WTC11 (cell line): ENCODE measurements around the gene MTRF1. TPM values are rescaled to one million over a fixed set of nuclear protein-coding genes. Genes with fewer than 3 reads are reported as not detected.

Experiments used
- AR ChIP-seq: fragments of 250-450 bp; sonication (Bioruptor Pico); IDR thresholded peaks from 2 replicates; pipeline ENCODE4 v1.9.0; 2021; ENCODE audit warnings: mild to moderate bottlenecking
- ATF2 ChIP-seq: sonication (generic); formaldehyde crosslinking; IDR thresholded peaks from 2 replicates; pipeline ENCODE4 v1.8.1; 2022; ENCODE audit warnings: low read depth, missing genetic modification reagents, borderline replicate concordance
- E2F4 ChIP-seq: sonication (generic); formaldehyde crosslinking; IDR thresholded peaks from 2 replicates; pipeline ENCODE4 v1.8.1; 2022; ENCODE audit warnings: low read depth, mild to moderate bottlenecking, moderate library complexity, missing genetic modification reagents, borderline replicate concordance
- EMX1 ChIP-seq: fragments of 250-450 bp; sonication (Bioruptor Pico); IDR thresholded peaks from 2 replicates; pipeline ENCODE4 v1.8.0; 2021; ENCODE audit warnings: mild to moderate bottlenecking
- FOXJ3 ChIP-seq: sonication (generic); formaldehyde crosslinking; IDR thresholded peaks from 2 replicates; pipeline ENCODE4 v1.9.0; 2021; ENCODE audit warnings: missing genetic modification reagents, mild to moderate bottlenecking, borderline replicate concordance
- FOXK1 ChIP-seq: sonication (generic); formaldehyde crosslinking; IDR thresholded peaks from 2 replicates; pipeline ENCODE4 v1.8.0; 2022; ENCODE audit warnings: mild to moderate bottlenecking, moderate library complexity, missing genetic modification reagents
- GABPB1 ChIP-seq: sonication (generic); formaldehyde crosslinking; IDR thresholded peaks from 2 replicates; pipeline ENCODE4 v1.8.1; 2023; ENCODE audit warnings: mild to moderate bottlenecking, missing genetic modification reagents
- GRHL2 ChIP-seq: fragments of 250-450 bp; sonication (Bioruptor Pico); IDR thresholded peaks from 2 replicates; pipeline ENCODE4 v1.8.0; 2022; ENCODE audit warnings: mild to moderate bottlenecking, moderate library complexity; ENCODE audit not compliant: insufficient replicate concordance, severe bottlenecking
- MAX ChIP-seq: sonication (generic); formaldehyde crosslinking; IDR thresholded peaks from 2 replicates; pipeline ENCODE4 v1.8.0; 2022; ENCODE audit warnings: mild to moderate bottlenecking, missing genetic modification reagents
- MXD4 ChIP-seq: fragments of 250-450 bp; sonication (Bioruptor Pico); IDR thresholded peaks from 2 replicates; pipeline ENCODE4 v1.8.0; 2021; ENCODE audit warnings: mild to moderate bottlenecking, moderate library complexity, borderline replicate concordance
- NFE2L1 ChIP-seq: sonication (generic); formaldehyde crosslinking; IDR thresholded peaks from 2 replicates; pipeline ENCODE4 v1.8.1; 2023; ENCODE audit warnings: missing genetic modification reagents
- NFYB ChIP-seq: sonication (generic); formaldehyde crosslinking; conservative IDR thresholded peaks from 2 replicates; pipeline ENCODE4 v1.8.0; 2022; ENCODE audit warnings: low read depth, missing genetic modification reagents
- NR1H2 ChIP-seq: sonication (generic); formaldehyde crosslinking; IDR thresholded peaks from 2 replicates; pipeline ENCODE4 v1.9.0; 2021; ENCODE audit warnings: mild to moderate bottlenecking, moderate library complexity, missing genetic modification reagents
- PRDM15 ChIP-seq: sonication (generic); formaldehyde crosslinking; IDR thresholded peaks from 2 replicates; pipeline ENCODE4 v1.8.0; 2022; ENCODE audit warnings: missing genetic modification reagents
- PREB ChIP-seq: sonication (generic); formaldehyde crosslinking; IDR thresholded peaks from 2 replicates; pipeline ENCODE4 v1.8.1; 2022; ENCODE audit warnings: mild to moderate bottlenecking, missing genetic modification reagents, moderate library complexity, borderline replicate concordance
- PRRX2 ChIP-seq: fragments of 250-450 bp; sonication (Bioruptor Pico); IDR thresholded peaks from 2 replicates; pipeline ENCODE4 v1.8.0; 2021; ENCODE audit warnings: mild to moderate bottlenecking
- TP53 ChIP-seq: sonication (generic); formaldehyde crosslinking; IDR thresholded peaks from 2 replicates; pipeline ENCODE4 v1.8.1; 2023; ENCODE audit warnings: mild to moderate bottlenecking, missing genetic modification reagents
- USF1 ChIP-seq: sonication (generic); formaldehyde crosslinking; IDR thresholded peaks from 2 replicates; pipeline ENCODE4 v1.8.0; 2022; ENCODE audit warnings: mild to moderate bottlenecking, missing genetic modification reagents
- USF2 ChIP-seq: sonication (generic); formaldehyde crosslinking; IDR thresholded peaks from 2 replicates; pipeline ENCODE4 v1.8.1; 2023; ENCODE audit warnings: mild to moderate bottlenecking, missing genetic modification reagents, moderate library complexity
- ZNF138 ChIP-seq: sonication (generic); formaldehyde crosslinking; conservative IDR thresholded peaks from 2 replicates; pipeline ENCODE4 v1.8.1; 2022; ENCODE audit warnings: mild to moderate bottlenecking, moderate library complexity, missing genetic modification reagents
- ZNF396 ChIP-seq: fragments of 250-450 bp; sonication (Bioruptor Pico); IDR thresholded peaks from 2 replicates; pipeline ENCODE4 v1.8.0; 2021; ENCODE audit warnings: mild to moderate bottlenecking, moderate library complexity, borderline replicate concordance
- ZNF425 ChIP-seq: fragments of 250-450 bp; sonication (Bioruptor Pico); conservative IDR thresholded peaks from 2 replicates; pipeline ENCODE4 v1.9.0; 2021; ENCODE audit warnings: mild to moderate bottlenecking
- total RNA-seq: library from RNA; stranded (reverse); gene quantifications from 3 replicates; pipeline ENCODE4 v1.2.3, GENCODE V29; 2021

The MTRF1 gene
- total RNA-seq, 1 experiment from 2014 or later, result 12.9 TPM

GRCh38 chr13:41193919-41194824, 69.2 kb downstream of the MTRF1 start, which contains the start of gene KBTBD7 (continued):
- TF ChIP-seq ZNF425 (CRISPR knock-in tag) (no peak), NR1H2 (0 out of 2 replicates have a peak, but pooled peaks have one; percentile 43), PRRX2 (no peak), FOXJ3 (CRISPR knock-in tag) (no peak), GABPB1 (CRISPR knock-in tag) (peak; percentile 87), AR (CRISPR knock-in tag) (no peak), ZNF138 (CRISPR knock-in tag) (no peak; the same call in 1 of the 2 replicates), GRHL2 (CRISPR knock-in tag) (no peak), FOXK1 (CRISPR knock-in tag) (0 out of 2 replicates have a peak, but pooled peaks have one; percentile 11), USF2 (CRISPR knock-in tag) (0 out of 2 replicates have a peak, but pooled peaks have one; percentile 47), USF1 (CRISPR knock-in tag) (peak; percentile 41), PRDM15 (CRISPR knock-in tag) (no peak), NFYB (peak; percentile 20; the same call in 1 of the 2 replicates), E2F4 (CRISPR knock-in tag) (peak; percentile 81; the same call in 1 of the 2 replicates), ZNF396 (CRISPR knock-in tag) (no peak), EMX1 (CRISPR knock-in tag) (no peak), PREB (CRISPR knock-in tag) (no peak), MAX (CRISPR knock-in tag) (peak; percentile 95), MXD4 (CRISPR knock-in tag) (no peak), NFE2L1 (CRISPR knock-in tag) (peak; percentile 80; the same call in 1 of the 2 replicates), ATF2 (CRISPR knock-in tag) (no peak), TP53 (peak; percentile 34; the same call in 1 of the 2 replicates)
